Measurements from ENCODE around the gene TMEM205.
"Not testable (repeated sequence)": the region's sequence is repeated elsewhere in the genome, so short reads cannot be mapped to it uniquely, and the experiment has no call there.

Gene TMEM205

GRCh38 chr19:11383706-11384048, 37.6 kb upstream of the TMEM205 start:
- Histone ChIP-seq H3K9me3 (no peaks in the 10 kb centered on the region), H3K4me1 (peaks cover 0 to 48% (median 41%) of the 10 kb centered on the region in 4 donors), H3K4me3 (peak overlapping the region; percentile 25 to 35), H3K27me3 (peaks cover 0 to 25% of the 10 kb centered on the region in 2 donors), H3K27ac (no peak overlapping the region), H3K36me3 (no peaks in the 10 kb centered on the region)
- DNase-seq: no peak
- TF ChIP-seq, protein P1, sequence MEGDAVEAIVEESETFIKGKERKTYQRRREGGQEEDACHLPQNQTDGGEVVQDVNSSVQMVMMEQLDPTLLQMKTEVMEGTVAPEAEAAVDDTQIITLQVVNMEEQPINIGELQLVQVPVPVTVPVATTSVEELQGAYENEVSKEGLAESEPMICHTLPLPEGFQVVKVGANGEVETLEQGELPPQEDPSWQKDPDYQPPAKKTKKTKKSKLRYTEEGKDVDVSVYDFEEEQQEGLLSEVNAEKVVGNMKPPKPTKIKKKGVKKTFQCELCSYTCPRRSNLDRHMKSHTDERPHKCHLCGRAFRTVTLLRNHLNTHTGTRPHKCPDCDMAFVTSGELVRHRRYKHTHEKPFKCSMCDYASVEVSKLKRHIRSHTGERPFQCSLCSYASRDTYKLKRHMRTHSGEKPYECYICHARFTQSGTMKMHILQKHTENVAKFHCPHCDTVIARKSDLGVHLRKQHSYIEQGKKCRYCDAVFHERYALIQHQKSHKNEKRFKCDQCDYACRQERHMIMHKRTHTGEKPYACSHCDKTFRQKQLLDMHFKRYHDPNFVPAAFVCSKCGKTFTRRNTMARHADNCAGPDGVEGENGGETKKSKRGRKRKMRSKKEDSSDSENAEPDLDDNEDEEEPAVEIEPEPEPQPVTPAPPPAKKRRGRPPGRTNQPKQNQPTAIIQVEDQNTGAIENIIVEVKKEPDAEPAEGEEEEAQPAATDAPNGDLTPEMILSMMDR (IDR thresholded peaks at IDR 0.05): no peak
- intact Hi-C loops (cut with DNase I; ENCODE audit: low total_unique reads): loop anchor here (2.0 to 5.0 kb wide), 2 partner anchors 36 to 37 kb away; partner anchors contain the start of genes CCDC159 and TMEM205

DNA sequence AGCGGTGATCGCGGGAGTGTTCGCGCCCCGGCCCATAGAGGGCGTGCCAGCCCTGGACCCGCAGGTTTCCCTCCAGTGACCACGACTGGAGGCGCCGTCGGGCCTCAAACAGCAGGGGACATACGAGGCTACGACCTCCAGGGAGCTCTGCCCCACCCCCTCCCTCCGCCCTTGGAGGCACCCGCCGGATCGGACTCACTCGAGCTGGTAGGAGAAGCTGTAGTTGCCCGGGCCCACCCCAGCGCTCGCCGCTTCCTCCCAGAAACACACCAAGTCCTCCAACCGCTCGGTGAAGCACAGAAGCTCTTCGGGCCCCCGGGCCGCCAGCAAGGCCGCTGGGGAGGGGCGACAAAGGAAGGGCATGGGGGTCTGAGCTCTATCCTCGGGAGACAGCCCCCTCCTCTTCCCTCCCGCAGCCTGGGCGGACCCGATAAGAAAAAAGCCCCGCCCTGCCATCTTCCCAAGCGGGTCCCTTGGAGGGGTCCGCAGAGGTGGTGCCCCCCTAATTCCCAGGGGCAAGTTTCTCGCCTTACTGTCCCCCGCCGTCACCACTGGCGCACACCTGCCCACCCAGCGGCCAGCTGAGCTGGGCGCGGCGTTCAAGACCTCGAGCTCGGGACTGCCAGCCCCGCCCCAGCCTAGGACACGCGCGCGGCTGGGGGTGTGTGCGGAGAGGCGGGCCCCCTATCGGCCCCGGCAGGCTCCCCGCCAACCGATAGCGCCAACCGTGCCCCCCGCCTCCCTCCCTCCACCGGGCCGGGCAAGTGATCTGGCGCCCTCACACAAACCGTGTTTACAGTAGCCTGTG, 37.0 kb upstream of the TMEM205 start:
- peaks cover 0 to 25% of the 10 kb centered on the region in 2 donors for H3K27me3 ChIP-seq
- H3K27ac ChIP-seq: no peak overlapping the region
- DNase-seq: peak; percentile 39 to 73
- intact Hi-C loops (cut with DNase I; ENCODE audit: low total_unique reads): loop anchor here (2.0 to 5.0 kb wide), 2 partner anchors 36 to 38 kb away; partner anchors contain the start of genes CCDC159 and TMEM205
- no peaks in the 10 kb centered on the region for H3K9me3 ChIP-seq
- H3K36me3 ChIP-seq: peaks cover 0 to 4% (median 0%) of the 10 kb centered on the region in 3 donors
- H3K4me1 ChIP-seq: peaks cover 0 to 53% (median 47%) of the 10 kb centered on the region in 4 donors
- peak overlapping the region; percentile 25 to 35 for H3K4me3 ChIP-seq
- TF ChIP-seq, protein P1 (IDR thresholded peaks at IDR 0.05): peak; percentile 31 to 41

DNA sequence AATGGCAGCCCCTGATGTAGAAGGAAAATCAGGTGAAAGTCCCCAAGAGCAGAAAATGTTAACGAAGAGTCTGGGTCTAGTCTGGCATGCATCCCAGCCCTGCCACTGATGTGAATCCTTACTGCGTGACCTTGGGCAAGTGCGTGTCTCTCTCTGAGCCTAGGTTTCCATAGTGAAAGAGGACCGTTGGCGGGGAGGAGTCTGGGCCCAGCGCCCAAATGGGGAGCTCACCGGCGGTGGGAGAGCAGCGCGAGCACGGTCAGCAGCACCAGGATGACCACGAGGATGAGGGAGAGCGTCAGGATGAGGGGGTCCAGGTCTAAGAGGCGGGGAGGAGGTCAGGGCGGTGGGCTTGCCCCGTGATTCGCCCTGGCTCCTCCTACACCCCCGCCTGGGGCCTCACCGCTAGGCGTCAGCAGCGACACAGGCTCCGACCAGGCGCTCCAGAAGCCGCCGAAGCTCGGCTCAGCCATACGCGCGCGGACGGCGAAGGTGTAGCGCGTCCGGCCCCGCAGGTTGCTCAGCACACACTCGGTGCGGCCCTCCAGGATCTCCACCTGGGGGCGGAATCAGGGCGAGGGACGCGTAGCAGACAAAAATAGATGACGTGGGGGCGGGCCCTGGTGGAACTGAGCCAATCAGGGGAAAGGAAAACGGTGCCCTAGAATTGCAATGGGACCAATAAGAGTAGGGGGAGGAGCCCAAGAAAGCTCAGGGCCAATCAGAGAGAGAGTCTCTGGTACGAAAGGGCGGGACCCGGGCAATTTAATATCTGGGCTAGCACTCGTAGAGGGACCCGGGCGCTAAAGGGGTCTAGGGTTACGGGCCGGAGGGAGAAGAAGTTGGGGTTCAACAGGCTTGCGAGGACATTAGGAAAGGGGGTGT, 34.8 kb upstream of the TMEM205 start:
- peak overlapping the region; percentile 85 to 88 for H3K27ac ChIP-seq
- peaks cover 0 to 75% (median 62%) of the 10 kb centered on the region in 4 donors for H3K4me1 ChIP-seq
- H3K36me3 ChIP-seq: peaks cover 0 to 7% (median 0%) of the 10 kb centered on the region in 3 donors
- peaks cover 0 to 25% of the 10 kb centered on the region in 2 donors for H3K27me3 ChIP-seq
- intact Hi-C loops (cut with DNase I; ENCODE audit: low total_unique reads): loop anchor here (5.0 kb wide), 1 partner anchor 34 kb away; the partner anchor contains the start of genes CCDC159 and TMEM205
- TF ChIP-seq, protein P1 (IDR thresholded peaks at IDR 0.05): peak; percentile 68 to 72
- H3K9me3 ChIP-seq: no peaks in the 10 kb centered on the region
- DNase-seq: peak; percentile 96 to 98
- peak overlapping the region; percentile 63 to 78 for H3K4me3 ChIP-seq

DNA sequence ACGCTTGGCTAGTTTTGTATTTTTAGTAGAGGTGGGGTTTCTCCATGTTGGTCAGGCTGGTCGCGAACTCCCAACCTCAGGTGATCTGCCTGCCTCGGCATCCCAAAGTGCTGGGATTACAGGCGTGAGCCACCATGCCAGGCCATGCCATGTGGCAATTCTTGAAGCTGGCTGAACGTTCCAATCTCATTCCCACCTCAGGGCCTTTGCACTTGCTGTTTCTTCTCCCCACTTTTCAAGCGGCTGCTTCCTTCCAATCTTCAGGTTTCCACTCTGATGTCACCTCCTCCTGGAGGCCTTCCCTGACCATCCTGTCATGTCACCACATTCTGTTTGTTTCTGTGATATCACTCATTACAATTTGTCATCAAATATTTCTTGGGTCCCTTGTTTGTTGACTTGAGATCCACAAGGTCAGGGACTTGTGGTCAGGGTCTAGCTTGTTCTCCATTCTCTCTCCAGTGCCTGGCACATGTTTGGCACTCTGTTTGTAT, 33.8 kb upstream of the TMEM205 start:
- intact Hi-C loops (cut with DNase I; ENCODE audit: low total_unique reads): loop anchor here (5.0 to 10.0 kb wide), 3 partner anchors 33 to 85 kb away; partner anchors contain the start of genes CCDC159, TMEM205 and TSPAN16
- Histone ChIP-seq H3K27ac (peak overlapping the region; percentile 85 to 88), H3K4me3 (no peak overlapping the region), H3K36me3 (peaks cover 0 to 7% (median 0%) of the 10 kb centered on the region in 3 donors), H3K9me3 (no peaks in the 10 kb centered on the region), H3K4me1 (peaks cover 0 to 81% (median 68%) of the 10 kb centered on the region in 4 donors), H3K27me3 (peaks cover 0 to 25% of the 10 kb centered on the region in 2 donors)
- TF ChIP-seq, protein P1 (IDR thresholded peaks at IDR 0.05): no peak
- DNase-seq: no peak

DNA sequence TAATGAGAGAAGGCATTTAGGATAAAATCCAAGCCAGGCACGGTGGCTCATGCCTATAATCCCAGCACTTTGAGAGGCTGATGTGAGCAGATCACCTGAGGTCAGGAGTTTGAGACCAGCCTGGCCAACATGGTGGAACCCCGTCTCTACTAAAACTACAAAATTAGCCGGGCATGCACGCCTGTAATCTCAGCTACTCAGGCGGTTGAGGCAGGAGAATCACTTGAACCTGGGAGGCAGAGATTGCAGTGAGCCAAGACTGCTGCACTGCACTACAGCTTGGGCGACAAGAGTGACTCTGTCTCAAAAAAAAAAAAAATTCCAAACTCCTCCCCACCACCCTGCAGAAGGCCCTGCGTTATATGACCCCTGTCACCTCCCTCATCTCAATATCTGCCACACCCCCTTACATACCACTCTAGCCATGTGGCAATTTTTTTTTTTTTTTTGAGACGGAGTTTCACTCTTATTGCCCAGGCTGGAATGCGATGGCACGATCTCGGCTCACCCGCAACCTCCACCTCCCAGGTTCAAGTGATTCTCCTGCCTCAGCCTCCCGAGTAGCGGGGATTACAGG, 33.3 kb upstream of the TMEM205 start:
- not testable (repeated sequence) for DNase-seq, H3K36me3 ChIP-seq, H3K4me3 ChIP-seq, H3K9me3 ChIP-seq
- intact Hi-C loops (cut with DNase I; ENCODE audit: low total_unique reads): loop anchor here (10.0 kb wide), 2 partner anchors 65 to 85 kb away; partner anchors contain the start of gene TSPAN16
- peaks cover 0 to 81% (median 68%) of the 10 kb centered on the region in 4 donors for H3K4me1 ChIP-seq
- H3K27me3 ChIP-seq: peaks cover 0 to 25% of the 10 kb centered on the region in 2 donors
- peak overlapping the region; percentile 59 to 94 for H3K27ac ChIP-seq

Measured in tibial artery (tissue), 4 donors.